ENCODE data around the gene PPP1R1B. TPM values are rescaled to one million over a fixed set of nuclear protein-coding genes. Genes with fewer than 3 reads are reported as not detected.
"Not testable (repeated sequence)": the region's sequence is repeated elsewhere in the genome, so short reads cannot be mapped to it uniquely, and the experiment has no call there.

The PPP1R1B gene
- not detected for total RNA-seq

GRCh38 chr17:39626171-39627046 is at the start of gene PPP1R1B:
TSS of gene PPP1R1B (plus strand) at chr17:39626952. CDS start at chr17:39627393, 441 bp downstream.
- ATAC-seq (replicated peaks in 1 of 2) (no peak), DNase-seq (peak; percentile 33 to 40)
- Mint-ChIP-seq H3K9me3 (no peaks in the 10 kb centered on the region), H3K27me3 (ENCODE audit: low read depth) (peaks cover 45% of the 10 kb centered on the region), H3K4me1 (ENCODE audit: low read depth) (peaks cover 41% of the 10 kb centered on the region), H3K27ac (no peak within 1 kb of the TSS), H3K36me3 (ENCODE audit: insufficient read depth in 2 of 2) (no peaks in the 10 kb centered on the region), H3K4me3 (peak within 1 kb of the TSS; percentile 73 to 77)

- DNase-seq (no peak), ATAC-seq (replicated peaks in 1 of 2) (no peak)
- Mint-ChIP-seq H3K36me3 (ENCODE audit: insufficient read depth in 2 of 2) (no peaks in the 10 kb centered on the region), H3K27ac (no peak overlapping the region), H3K9me3 (no peaks in the 10 kb centered on the region), H3K27me3 (ENCODE audit: low read depth) (no peaks in the 10 kb centered on the region), H3K4me3 (no peak overlapping the region), H3K4me1 (ENCODE audit: low read depth) (peaks cover 4% of the 10 kb centered on the region)
These were observed 48.5 kb upstream of the PPP1R1B start for GRCh38 chr17:39578272-39578671.

DNA sequence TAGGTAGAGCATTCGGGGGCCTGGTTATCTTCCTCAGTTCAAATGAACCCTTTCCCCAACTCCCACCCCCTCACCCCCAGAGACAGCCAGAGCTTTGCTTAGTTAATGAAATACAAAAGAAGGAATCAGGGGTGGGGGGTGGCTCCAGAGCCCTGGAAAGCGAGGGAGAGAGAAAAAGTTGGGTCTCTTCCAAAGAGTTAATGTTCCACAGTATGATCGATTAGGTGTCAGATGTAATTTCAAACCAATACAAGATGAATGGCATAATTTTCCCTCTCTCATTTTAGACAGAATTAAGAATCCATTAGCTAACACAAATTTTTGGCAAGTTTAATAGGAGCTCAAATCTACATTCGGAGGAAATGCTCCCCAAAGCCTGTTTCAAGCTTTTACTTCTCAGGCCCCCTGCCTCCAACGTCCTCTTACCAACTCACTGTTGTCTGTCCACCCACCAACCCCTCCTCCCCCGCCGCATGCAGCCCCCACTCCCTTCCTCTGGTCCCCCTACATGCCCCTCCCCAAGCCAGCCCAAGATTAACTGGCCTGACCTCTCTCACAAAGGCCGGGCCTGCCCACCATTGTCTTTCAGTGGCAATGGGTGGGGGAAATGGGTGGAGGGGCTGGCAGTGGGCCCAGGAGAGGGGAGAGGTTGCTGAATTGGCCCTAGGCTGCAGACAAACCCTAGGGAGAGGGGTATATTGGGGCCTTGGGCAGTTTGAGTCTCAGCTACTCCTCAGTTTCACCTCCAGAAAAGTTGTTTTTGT is 47.3 kb upstream of the PPP1R1B start:
- Mint-ChIP-seq H3K27me3 (ENCODE audit: low read depth) (no peaks in the 10 kb centered on the region), H3K27ac (no peak overlapping the region), H3K36me3 (ENCODE audit: insufficient read depth in 2 of 2) (no peaks in the 10 kb centered on the region), H3K4me3 (no peak overlapping the region), H3K9me3 (no peaks in the 10 kb centered on the region), H3K4me1 (ENCODE audit: low read depth) (no peaks in the 10 kb centered on the region)
- ATAC-seq (replicated peaks in 1 of 2) (no peak), DNase-seq (no peak)

- ATAC-seq (replicated peaks in 1 of 2) (no peak), DNase-seq (no peak)
- Mint-ChIP-seq H3K9me3 (no peaks in the 10 kb centered on the region), H3K27me3 (ENCODE audit: low read depth) (no peaks in the 10 kb centered on the region), H3K27ac (no peak overlapping the region), H3K36me3 (ENCODE audit: insufficient read depth in 2 of 2) (no peaks in the 10 kb centered on the region), H3K4me3 (no peak overlapping the region), H3K4me1 (ENCODE audit: low read depth) (no peaks in the 10 kb centered on the region)
These were observed 46.7 kb upstream of the PPP1R1B start for GRCh38 chr17:39580082-39580468.

DNA sequence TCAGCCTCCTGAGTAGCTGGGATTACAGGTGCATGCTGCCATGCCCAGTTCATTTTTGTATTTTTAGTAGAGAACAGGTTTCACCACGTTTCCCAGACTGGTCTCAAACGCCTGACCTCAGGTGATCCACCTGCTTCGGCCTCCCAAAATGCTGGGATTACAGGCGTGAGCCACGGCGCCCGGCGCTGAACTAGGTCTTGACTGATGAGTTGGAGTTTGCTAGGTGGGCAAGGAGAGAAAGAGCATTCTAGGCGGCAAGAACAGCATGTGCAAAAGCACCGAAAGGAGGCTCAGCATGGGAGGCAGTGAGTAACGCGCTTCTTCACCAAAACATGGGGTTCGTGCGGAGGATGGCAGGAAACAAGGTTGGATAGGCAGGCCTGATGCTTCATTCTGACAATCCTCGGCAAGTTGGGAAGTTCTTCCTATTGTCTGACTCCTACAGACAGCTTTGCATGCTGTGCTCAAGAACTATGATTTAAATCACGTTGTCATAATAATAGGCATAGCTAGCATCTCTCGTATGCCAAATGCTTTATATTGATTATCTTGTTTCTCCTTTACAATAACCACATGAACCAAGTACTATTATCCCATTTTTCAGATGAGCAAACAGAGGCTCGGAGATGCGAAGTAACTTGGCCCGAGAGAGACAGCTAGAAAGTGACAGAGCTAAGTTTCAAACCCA is 45.5 kb upstream of the PPP1R1B start:
- no peaks in the 10 kb centered on the region for H3K9me3 Mint-ChIP-seq
- no peak overlapping the region for H3K27ac Mint-ChIP-seq
- H3K4me1 Mint-ChIP-seq (ENCODE audit: low read depth): no peaks in the 10 kb centered on the region
- no peak overlapping the region for H3K4me3 Mint-ChIP-seq
- ATAC-seq (replicated peaks in 1 of 2) (no peak), DNase-seq (no peak)
- no peaks in the 10 kb centered on the region for H3K36me3 Mint-ChIP-seq (ENCODE audit: insufficient read depth in 2 of 2)
- H3K27me3 Mint-ChIP-seq (ENCODE audit: low read depth): no peaks in the 10 kb centered on the region

- Mint-ChIP-seq H3K27me3 (ENCODE audit: low read depth) (no peaks in the 10 kb centered on the region), H3K36me3 (ENCODE audit: insufficient read depth in 2 of 2) (no peaks in the 10 kb centered on the region), H3K27ac (no peak overlapping the region), H3K4me1 (ENCODE audit: low read depth) (no peaks in the 10 kb centered on the region), H3K9me3 (no peaks in the 10 kb centered on the region), H3K4me3 (no peak overlapping the region)
- ATAC-seq (replicated peaks in 1 of 2): no peak
- DNase-seq: no peak
These were observed 45.0 kb upstream of the PPP1R1B start for GRCh38 chr17:39581759-39582085.

DNA sequence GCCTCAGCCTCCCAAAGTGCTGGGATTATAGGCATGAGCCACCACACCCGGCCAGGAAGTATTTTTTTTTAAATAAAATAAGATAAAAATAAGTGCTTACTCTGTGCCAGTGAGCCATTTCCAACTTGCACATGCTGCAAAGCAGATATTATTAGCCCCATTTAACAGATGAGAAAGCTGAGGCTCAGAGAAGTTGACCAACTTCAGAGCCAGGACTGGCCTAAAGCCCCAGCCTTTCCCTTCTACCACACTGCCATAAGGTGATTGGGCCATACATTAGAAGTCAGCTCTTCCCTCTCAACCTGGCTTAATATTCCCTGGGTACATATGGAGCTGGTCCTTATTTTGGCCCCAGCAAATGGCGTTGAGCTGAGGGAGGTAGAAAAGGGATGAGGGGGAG is 44.1 kb upstream of the PPP1R1B start:
- no peak for ATAC-seq (replicated peaks in 1 of 2)
- Mint-ChIP-seq H3K27me3 (ENCODE audit: low read depth) (no peaks in the 10 kb centered on the region), H3K4me1 (ENCODE audit: low read depth) (no peaks in the 10 kb centered on the region), H3K9me3 (no peaks in the 10 kb centered on the region), H3K36me3 (ENCODE audit: insufficient read depth in 2 of 2) (no peaks in the 10 kb centered on the region), H3K4me3 (no peak overlapping the region), H3K27ac (no peak overlapping the region)
- DNase-seq: no peak

- not testable (repeated sequence) for ATAC-seq (replicated peaks in 1 of 2); H3K4me3 Mint-ChIP-seq
These were observed 36.6 kb upstream of the PPP1R1B start for GRCh38 chr17:39590180-39590579.

GRCh38 chr17:39591958-39592954 is 34.5 kb upstream of the PPP1R1B start:
- no peaks in the 10 kb centered on the region for H3K4me1 Mint-ChIP-seq (ENCODE audit: low read depth)
- H3K27me3 Mint-ChIP-seq (ENCODE audit: low read depth): peaks cover 59% of the 10 kb centered on the region
- peaks cover 0 to 1% of the 10 kb centered on the region in 2 donors for H3K36me3 Mint-ChIP-seq (ENCODE audit: insufficient read depth in 2 of 2)
- H3K4me3 Mint-ChIP-seq: no peak overlapping the region
- DNase-seq (no peak), ATAC-seq (replicated peaks in 1 of 2) (no peak)
- H3K9me3 Mint-ChIP-seq: peaks cover 0 to 2% of the 10 kb centered on the region in 2 donors
- H3K27ac Mint-ChIP-seq: no peak overlapping the region

More at GRCh38 chr17:39590180-39590579, 36.6 kb upstream of the PPP1R1B start:
- not testable (repeated sequence) for H3K36me3 Mint-ChIP-seq (ENCODE audit: insufficient read depth in 2 of 2); H3K4me1 Mint-ChIP-seq (ENCODE audit: low read depth); H3K9me3 Mint-ChIP-seq; DNase-seq; H3K27ac Mint-ChIP-seq
- peaks cover 38% of the 10 kb centered on the region for H3K27me3 Mint-ChIP-seq (ENCODE audit: low read depth)

DNA sequence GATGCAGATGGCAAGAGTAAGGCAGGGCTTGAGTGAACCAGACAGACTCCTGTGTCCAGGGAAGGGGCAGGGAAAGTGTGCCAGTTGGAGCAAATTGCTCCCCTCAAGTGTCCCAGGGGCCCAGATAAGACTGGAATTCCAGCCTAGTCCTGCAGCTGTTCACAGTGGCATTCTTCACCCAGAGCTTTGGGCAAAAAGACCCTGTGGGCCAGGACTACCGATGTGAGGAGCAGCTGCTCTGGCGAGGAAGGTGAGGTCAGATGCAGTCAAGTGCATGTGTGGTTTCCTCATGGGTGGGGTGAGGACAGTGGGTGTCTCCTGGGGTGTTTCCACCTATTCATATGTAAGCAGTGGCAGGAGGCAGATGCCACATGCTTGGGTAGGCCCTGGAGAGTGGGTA is 33.4 kb upstream of the PPP1R1B start:
- Mint-ChIP-seq H3K9me3 (peaks cover 0 to 2% of the 10 kb centered on the region in 2 donors), H3K36me3 (ENCODE audit: insufficient read depth in 2 of 2) (peaks cover 0 to 1% of the 10 kb centered on the region in 2 donors), H3K4me1 (ENCODE audit: low read depth) (peaks cover 8% of the 10 kb centered on the region), H3K27me3 (ENCODE audit: low read depth) (peaks cover 70% of the 10 kb centered on the region), H3K27ac (no peak overlapping the region), H3K4me3 (no peak overlapping the region)
- no peak for DNase-seq
- ATAC-seq (replicated peaks in 1 of 2): no peak

GRCh38 chr17:39595294-39595693 is 31.5 kb upstream of the PPP1R1B start:
- ATAC-seq (replicated peaks in 1 of 2): no peak
- DNase-seq: no peak
- Mint-ChIP-seq H3K9me3 (peaks cover 0 to 2% of the 10 kb centered on the region in 2 donors), H3K4me1 (ENCODE audit: low read depth) (peaks cover 18% of the 10 kb centered on the region), H3K27me3 (ENCODE audit: low read depth) (peaks cover 89% of the 10 kb centered on the region), H3K27ac (no peak overlapping the region), H3K36me3 (ENCODE audit: insufficient read depth in 2 of 2) (peaks cover 0 to 1% of the 10 kb centered on the region in 2 donors), H3K4me3 (no peak overlapping the region)

- Mint-ChIP-seq H3K4me1 (ENCODE audit: low read depth) (peaks cover 21% of the 10 kb centered on the region), H3K36me3 (ENCODE audit: insufficient read depth in 2 of 2) (peaks cover 0 to 1% of the 10 kb centered on the region in 2 donors), H3K9me3 (peaks cover 0 to 2% of the 10 kb centered on the region in 2 donors), H3K27ac (no peak overlapping the region), H3K4me3 (no peak overlapping the region), H3K27me3 (ENCODE audit: low read depth) (peaks cover 96% of the 10 kb centered on the region)
- DNase-seq (no peak), ATAC-seq (replicated peaks in 1 of 2) (no peak)
These were observed 30.7 kb upstream of the PPP1R1B start for GRCh38 chr17:39595928-39596510.
